Dermis microvascular lymphatic vessel endothelial cell (primary cell): ENCODE data around the gene EML5. TPM values are rescaled to one million over a fixed set of nuclear protein-coding genes. Genes with fewer than 3 reads are reported as not detected.
A peak's percentile ranks its signal among the peaks of the same experiment; 100 is the strongest.
"Not testable (repeated sequence)": the region's sequence is repeated elsewhere in the genome, so short reads cannot be mapped to it uniquely, and the experiment has no call there.

ENCODE experiments used
- DNase-seq, 2 donors: peaks; one replicate each; pipeline versions ENCODE4 v3.0.0 to v3.0.0-alpha.2; 2010; ENCODE audit warnings: low read depth in 2 of 2
- total RNA-seq: library from RNA; depleted of rRNA; stranded (reverse); fragments of >200 nt; gene quantifications from 2 replicates; pipeline ENCODE4 v1.2.1, GENCODE V29; 2014

EML5 gene
- 0.13 TPM in 2 replicates for total RNA-seq

DNA sequence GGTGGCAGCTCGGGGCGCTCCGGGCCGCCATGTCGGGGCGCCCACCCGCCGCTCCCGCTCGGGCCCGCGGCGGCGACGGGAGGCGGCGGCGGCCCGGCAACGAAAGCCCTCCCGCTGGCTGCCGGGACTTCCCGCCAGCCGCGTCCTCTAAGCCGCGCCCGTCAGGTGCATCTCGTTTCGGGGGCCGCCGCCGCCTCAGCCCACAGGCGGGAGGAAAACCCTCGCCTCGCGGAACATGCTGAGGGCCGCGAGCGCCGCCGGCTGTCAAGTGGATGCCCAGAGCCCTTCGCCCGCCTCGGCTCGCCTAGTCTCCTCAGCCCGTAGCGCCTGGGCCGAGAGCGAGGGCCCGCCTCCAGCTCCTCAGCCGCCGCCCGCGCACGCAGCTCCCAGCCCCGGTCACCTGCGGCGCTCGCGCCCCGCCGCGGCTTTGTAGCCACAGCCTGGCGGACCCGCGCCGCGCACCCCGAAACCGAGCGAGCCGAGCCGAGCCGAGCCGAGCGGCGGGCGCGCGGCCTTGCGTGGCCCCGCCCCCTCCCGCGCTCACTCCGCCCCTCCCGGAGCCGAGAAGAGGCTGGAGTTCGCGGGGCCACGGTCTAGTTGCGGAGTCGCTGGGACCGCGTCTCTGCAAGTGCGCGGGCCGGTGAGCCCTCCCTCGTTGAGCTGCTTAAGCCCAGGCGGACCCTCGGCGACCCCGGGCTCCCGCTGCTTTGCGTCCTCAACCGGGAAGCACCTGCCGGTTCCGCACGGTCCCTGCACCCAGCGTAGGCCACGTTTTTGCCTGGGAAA, at the start of gene EML5:
TSS of gene EML5 (minus strand) at position 481 of the 786 bp plus-strand sequence. CDS start at position 31, 450 bp downstream.
- DNase-seq, result peak; percentile 3 to 78

DNA sequence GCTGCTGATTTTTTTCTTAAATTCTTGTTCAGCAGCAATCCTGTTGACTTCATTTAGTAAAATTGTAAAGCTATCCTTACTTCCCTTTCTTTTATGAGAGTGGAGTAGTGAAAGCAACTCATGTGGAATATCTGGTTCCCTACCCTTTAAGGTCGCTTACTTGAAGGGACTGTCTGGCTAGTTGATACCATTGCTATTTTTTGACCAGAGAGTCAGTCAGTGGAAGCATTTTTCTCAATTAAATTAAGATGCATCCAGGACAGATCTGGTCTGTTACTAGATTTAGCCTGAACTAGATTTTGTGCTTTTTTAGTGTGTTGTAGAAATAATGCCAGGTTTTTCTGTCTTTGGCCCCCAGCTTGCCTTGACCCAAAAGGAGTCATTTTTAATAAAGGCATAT, 49.7 kb upstream of the EML5 start:
- DNase-seq, result no peak

DNA sequence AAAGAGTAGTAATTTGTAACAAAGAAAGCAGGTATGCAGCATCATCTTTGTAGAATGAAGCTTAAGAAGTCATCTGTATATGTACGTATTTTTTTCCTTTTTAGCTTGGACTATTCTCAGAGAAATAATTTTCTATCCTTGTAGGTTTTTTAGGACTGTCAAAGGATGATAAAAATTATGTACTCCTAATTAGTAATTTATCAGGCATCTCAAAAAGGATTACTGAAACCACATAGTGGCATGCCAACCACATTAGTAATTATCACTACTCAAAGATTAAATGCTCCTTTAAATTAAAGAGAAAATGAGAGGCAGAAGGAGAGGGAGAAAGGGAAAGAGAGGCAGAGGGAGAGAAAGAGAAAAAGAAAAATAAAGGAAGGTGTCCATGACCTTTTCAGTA, 49.0 kb upstream of the EML5 start:
- no peak for DNase-seq

DNA sequence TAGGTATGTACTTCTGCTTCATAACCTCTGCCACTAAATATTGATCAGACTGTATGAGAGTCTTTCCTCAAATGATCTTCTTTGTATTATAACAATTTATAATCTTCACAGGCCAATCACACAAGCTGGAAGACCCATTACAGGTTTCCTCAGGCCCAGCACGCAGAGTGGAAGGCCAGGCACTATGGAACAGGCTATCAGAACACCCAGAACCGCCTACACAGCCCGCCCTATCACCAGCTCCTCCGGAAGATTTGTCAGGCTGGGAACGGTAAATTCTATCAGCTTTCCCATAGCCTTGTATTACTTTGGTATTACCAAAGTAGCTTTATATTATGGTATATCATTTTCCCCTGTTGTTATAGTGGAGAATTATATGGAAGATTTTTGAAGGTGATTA, 48.2 kb upstream of the EML5 start:
- no peak for DNase-seq

DNA sequence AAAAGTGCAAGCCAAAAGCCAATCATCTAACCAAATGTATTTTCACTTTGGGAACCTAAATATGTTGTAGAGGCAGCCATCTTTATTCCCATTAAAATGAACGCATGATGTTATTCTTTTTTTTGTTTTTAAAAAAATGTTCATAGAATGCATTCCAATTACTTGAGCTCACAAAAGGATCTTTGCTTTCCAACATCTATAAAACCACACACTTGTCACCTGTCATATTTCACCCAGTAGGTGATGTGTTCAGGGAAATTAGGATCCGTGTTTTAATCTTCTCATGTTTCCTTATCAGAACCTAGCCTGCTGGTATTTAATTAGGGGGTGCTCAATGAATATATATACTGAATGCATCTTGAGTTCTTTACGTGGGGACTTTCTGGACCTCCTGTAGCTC, 45.3 kb upstream of the EML5 start:
- no peak for DNase-seq

DNA sequence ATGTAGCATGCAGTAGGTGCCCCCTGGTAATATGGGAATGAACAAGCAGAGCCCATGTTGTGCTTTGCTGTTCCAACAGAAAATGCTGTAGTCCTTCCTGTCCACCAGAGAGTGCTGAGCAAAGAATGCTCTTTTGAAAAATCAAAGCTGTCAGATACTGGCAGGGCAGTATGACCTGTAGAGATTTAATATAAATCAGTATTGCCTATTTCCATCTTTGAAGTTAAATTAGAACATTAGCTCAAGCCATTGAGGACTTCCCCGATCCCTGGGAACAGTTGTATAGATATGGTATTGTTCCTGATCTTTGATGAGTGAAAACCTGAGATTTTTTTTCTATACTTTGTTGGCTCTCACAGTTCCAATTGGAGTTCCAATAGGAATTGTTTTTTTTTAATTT, 44.7 kb upstream of the EML5 start:
- no peak for DNase-seq

DNA sequence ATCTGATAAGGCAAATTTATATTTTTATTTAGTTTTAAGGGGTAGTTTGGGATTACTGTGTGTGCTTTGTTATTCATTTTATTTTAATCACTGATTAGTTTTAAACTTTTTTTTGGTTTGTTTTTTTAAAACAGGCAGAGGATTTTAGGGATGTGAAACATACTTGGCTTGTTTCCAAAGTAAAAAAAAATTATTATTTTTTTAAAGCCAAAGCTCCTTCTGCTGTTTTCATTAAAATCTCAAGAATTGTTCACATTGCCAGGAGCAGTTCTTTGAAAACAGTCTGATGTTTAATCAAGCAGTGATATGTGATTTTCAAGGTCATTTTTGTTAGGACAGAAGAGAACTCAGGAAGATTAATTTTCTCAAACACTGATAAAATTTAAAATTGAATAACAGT, 42.9 kb upstream of the EML5 start:
- DNase-seq, result peak in 1 of 2 donors; percentile 3

DNA sequence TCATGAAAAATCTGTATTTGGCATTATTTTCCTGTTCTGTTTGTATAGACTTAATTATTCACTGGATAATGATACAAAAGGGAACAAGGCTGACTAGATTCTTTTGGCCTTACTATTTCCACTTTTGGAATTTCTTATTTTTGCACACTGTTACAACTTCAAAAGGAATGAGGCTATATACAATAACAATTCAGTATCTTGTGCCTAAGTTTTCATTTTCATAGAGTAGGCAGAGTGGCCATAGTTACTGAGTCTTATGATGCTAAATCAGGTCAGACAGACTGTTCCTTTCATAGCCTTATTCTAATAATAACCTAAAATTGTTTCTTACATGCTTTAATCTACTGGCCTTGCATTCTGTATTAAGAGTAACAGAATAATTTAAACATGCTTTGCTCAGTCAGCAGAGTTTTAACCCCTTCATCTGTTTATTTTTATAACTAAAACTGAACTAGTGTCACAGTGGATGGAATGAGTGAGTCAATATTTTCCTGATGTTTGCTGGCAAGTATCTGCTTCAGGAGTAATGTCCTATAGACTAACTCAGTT, 42.2 kb upstream of the EML5 start:
- DNase-seq, result peak; percentile 65 to 70

DNA sequence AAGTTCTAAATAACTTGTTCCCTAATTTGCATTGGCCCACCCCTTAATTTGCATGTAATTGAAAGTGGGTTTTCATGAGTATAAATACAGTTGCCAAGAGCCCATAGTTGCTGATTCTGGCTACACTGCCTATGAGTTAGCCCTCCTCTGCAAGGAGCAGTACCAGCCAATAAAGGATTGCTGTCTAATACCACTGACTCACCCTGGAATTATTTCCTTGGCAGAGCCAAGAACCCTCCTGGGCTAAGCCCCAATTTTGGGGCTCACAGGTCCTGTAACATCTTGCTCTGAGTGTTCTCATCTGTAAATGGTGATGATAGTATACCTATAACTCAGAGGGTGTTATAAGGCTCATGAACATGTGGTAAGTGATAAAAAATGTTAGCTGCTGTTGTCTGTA, 38.5 kb upstream of the EML5 start:
- DNase-seq, result no peak

DNA sequence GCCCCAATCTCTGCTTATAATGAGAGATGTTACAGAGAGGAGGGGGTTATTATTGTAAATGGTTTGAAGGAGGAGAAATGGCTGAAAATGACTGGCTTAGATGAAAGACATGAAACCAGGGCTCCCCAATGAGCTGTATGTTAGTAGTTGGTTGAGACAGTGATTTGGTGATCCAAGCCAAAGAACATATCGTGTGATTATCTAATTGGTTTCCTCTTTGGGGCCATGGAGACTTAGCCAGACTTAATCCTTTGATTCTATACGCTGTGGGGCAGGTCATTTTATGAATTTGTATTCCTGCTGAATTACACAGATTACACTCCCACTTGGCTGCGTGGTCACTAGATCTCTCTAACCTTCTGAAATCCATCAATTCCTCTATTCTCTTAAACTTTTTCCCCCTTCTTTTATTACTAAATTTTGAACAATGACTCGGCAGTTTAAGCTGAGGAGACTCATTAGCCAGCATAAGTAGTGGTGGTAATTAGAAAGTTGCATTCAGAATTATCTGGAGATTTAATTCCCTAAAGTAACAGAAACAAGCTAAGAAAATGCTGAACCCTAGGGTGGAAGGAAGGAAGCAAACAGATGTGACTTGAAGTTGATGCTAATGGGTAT, 37.0 kb upstream of the EML5 start:
- no peak for DNase-seq

DNA sequence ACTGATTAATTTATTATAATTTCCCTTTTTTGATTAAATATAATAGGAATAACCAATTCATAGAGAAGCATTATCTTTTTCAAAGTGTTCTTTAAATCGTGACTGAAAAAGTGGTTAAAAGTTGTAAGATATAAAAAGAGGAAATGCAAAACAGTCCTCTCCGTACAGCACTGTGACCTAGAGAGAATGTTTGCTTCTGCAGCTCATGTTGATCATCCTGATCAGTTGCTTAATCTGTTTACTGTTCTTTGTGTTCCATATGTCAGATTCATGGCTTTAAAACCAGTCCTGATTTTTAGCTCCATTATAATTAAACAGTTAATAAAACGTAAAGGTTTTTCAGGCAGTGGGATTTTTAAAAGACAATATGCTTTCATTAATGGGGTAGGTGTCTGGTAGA, 36.4 kb upstream of the EML5 start:
- no peak for DNase-seq

DNA sequence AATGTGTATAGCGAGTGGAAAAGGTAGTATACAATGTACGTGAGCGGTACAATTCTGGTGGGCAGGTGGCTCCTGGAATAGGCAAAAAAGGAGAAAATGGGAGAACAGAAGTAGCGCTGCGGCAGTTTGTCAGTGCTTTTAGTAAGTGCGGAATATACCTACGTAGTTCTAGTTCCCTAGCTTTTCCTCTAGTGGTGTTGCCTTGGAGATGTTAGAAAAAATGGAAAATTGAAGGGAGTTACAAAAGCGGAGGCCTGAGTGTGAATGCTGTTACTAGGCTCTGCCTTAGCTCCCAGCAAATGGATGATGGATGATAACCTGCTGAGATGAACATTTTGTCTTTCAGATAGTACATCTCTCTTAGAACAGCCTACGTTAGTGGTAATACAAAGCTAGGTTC, 32.8 kb upstream of the EML5 start:
- no peak for DNase-seq

DNA sequence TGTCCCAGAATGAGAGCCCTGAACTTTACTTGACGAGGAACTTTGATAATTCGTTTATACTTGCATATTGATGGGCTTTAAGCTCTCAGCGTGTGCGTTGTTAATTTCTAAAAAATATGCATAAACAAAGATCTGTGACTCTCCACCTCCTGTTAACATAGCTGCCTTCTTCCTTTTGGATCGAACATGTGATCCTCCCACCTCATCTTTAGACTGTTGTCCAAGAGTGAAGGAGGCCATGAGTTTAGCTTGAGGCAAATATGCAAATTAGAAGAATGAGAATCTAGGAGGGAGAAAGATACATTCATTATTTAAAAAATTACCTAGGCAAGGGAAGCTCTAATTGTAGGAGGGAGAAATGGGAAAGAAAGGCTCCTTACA, 32.3 kb upstream of the EML5 start:
- no peak for DNase-seq

DNA sequence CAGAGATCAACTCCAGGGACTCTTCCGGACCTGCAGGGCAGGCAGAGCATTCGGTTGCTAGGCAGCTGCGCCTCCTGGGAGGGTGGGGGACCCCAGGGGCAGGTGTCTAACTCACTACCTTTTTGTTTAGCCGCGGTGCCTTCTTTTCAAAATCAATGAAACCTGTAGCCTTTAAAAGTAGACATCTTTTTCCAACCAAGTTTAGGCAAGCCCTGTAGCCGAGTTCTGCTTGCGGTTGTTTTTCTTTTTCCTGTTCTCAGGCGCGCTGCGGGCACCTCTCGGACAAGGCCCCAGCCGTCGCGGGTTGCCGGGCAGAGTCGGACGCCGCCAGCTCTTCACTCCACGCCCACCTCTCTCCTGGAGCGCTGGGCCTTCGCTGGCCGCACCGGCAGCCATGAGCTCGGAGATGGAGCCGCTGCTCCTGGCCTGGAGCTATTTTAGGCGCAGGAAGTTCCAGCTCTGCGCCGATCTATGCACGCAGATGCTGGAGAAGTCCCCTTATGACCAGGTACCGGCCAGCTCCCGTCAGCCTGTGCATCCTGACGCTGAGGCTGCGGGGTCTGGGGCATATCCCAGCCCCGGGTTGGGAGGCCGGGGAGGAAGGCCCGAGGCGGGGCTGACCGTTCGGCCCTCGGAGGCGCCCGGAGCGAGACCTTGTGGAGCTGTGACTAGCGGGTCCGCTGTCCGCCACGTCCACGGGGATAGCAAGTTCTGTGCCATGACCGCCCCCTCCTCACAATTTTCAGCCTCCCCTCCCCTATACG, 31.7 kb upstream of the EML5 start, which contains the start of gene TTC8:
TSS of gene TTC8 (plus strand) at position 338 of the 764 bp plus-strand sequence. CDS start at position 395, 57 bp downstream.
- DNase-seq, result peak; percentile 80 to 92

DNA sequence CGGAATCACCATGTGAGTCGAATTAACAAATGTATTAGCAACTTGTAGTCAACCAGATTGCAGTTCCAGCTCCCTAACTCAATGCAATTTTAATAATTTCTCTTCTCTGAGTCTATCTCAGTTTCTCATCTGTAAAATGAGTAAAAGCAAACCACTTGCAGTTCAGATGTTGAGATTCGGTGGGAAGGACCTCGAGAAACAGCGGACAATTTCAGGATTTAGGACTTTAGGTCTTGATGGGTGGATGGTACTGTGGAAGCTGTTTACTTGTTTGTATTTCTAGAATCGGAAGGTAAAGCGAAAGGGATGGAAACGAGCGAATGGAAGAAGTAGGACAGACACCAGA, 31.2 kb upstream of the EML5 start:
- DNase-seq, result no peak

DNA sequence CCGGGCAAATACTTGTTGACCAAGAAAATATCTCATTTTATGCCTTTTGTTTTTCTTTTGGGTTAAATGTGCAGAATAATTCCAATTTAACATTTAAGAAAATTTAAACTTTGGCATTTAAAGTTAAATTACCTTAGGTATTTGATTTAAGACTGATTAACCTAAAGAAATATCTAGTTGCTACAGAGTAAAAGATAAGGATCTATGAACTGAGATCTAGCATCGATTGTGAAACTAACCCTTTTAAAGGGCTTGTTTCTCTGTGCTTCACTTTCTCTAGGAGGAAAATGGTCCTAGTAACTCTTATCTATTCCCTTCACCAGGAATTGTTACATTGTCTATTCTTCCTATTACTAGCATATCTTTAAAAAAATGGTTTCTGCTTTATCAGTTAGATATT, 29.1 kb upstream of the EML5 start:
- no peak for DNase-seq

DNA sequence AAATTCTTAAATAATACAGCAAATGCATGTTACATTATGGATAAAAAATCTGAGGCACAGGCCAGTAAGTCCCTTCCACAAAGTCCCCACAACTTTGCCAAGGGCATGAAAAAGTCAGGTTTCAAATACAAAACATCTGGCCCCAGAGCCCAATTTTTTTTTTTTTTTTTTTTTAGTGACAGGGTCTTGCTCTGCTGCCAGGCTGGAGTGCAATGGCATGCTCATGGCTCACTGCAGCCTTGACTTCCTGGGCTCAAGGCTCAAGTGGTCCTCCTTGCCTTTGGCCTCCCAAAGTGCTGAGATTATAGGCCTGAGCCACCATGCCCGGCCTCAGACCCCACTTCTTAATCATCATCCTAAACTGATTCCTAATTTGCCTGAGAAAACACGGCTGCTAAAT, 28.6 kb upstream of the EML5 start:
- no peak for DNase-seq

DNA sequence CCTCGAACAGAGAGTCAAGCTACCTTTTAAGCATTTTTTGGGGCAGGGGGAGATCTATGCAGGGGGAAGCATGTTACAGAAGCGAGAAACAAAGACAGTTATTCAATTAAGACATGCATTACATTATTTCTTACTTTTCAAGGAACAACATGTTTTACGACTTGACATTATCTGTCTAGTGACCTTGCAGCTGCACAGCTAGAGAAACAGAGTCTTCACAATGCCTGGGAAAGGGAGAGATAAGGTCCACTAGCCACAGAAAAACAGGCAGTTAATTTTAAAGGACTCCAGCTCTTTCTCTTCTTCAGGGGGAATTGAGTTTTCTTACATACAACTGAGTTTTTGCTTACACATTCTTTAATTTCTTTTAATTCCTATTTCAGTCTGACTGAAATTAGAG, 26.9 kb upstream of the EML5 start:
- DNase-seq, result not testable (repeated sequence)

DNA sequence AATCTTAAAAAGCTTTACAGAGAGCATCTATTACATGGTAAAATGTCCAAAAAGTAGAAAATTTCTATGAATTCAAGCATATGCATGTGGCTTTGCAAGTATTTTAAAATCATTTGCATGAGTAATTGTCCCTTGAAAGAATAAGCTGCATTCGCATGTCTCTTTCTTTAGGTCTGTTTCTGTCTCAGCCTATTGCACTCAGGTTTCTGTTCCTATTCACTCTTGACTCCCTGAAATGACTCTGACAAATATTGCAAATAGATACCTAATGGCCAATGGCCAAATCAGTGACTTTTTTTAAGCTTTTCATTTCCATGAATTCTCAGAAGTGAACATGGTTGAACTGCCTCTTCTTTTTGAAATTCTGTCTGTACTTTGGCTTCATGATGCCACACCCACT, 25.3 kb upstream of the EML5 start:
- no peak for DNase-seq

DNA sequence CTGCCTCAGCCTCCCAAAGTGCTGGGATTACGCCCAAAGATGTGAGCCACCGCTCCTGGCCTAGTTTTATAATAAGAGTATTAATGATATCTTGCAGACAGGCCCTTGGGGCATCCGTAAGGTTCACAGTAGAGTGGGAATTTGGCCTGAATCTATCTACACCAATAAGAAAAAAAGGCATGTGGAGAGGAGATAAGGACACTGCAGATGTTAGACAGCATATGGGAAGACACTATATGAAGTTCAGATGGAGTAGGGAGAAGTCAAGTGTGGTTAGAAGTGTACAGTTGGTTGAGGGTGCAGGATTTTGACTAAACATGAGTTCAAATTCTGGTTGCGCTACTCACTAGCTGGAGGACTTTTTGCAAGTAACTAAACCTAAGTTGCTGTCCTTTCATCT, 23.2 kb upstream of the EML5 start:
- no peak for DNase-seq

DNA sequence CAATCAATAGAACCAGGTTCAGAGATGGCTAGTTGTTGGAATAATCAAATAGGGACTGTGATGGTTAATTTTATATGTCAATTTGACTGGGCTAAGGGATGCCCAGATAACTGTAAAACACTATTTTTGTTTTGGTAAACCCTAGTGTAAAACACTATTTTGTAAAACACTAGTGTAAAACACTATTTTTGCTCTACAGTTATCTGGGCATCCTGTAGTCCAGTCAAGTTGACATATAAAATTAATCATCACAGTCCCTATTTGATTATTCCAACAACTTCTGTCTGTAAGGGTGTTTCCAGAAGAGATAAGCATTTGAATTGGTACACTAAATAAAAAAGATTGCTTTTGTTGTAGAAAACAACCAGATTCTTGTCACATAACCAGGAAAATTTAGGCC, 15.6 kb upstream of the EML5 start:
- no peak for DNase-seq

DNA sequence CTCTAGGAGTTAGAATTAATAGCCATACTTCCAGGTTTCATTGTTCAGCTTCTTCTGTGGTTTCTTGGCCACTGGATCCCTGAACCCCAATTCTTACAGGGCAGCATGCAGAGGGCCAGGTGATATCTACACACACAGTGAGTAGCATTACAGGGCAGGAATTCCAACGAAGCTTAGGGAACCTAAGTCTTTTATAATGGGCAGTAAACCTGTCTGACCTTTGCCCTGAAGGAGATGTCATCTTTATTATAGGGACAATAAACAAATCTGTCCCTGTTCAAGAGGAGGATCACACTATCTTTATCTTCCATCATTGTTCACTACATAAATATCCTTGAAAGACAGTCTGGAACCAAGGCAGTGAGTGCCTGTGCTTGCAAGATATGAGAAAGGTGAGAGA, 11.7 kb upstream of the EML5 start:
- no peak for DNase-seq
